Body of pancreas (tissue), 4 donors: ENCODE measurements around the gene INTS15. TPM values are rescaled to one million over a fixed set of nuclear protein-coding genes. Genes with fewer than 3 reads are reported as not detected.

Experiments used
- ATAC-seq: fragments of 150-250 bp; one replicate; pipeline ENCODE4 v1.9.1; 2016
- DNase-seq, 4 donors: peaks; one replicate each; pipeline ENCODE4 v3.0.0-alpha.2; 2019
- H3K27ac ChIP-seq, 4 donors: fragments of 200-600 bp; sonication (generic); 1 replicate in 3 of 4; 2 replicates in 1 of 4; pipeline versions ENCODE4 v1.5.1 to v1.6.1; 2016 to 2019; ENCODE audit warnings: mild to moderate bottlenecking in 1 of 4, mixed read lengths in 1 of 4, moderate library complexity in 1 of 4
- H3K27me3 ChIP-seq, 2 donors: fragments of 200-600 bp; sonication (generic); one replicate each; pipeline ENCODE4 v1.6.0; 2016; ENCODE audit warnings: mild to moderate bottlenecking in 1 of 2
- H3K36me3 ChIP-seq, 2 donors: fragments of 200-600 bp; sonication (generic); replicated peaks in 1 of 2; 2 replicates each; pipeline ENCODE4 v1.5.1; 2016; ENCODE audit warnings: low read depth in 2 of 2; ENCODE audit not compliant: insufficient read depth in 1 of 2
- H3K4me1 ChIP-seq: fragments of 200-600 bp; sonication (generic); one replicate; pipeline ENCODE4 v1.6.0; 2016
- H3K4me3 ChIP-seq, 2 donors: fragments of 200-600 bp; sonication (generic); 1 replicate in 1 of 2; 2 replicates in 1 of 2; pipeline ENCODE4 v1.5.1; 2016 to 2019
- H3K9me3 ChIP-seq, 3 donors: fragments of 200-600 bp; sonication (generic); 1 replicate in 2 of 3; 2 replicates in 1 of 3; pipeline ENCODE4 v1.5.1; 2016
- CTCF ChIP-seq, 7 experiments: fragments of 450-650 bp in 4 of 7; fragments of 200-600 bp in 3 of 7; sonication (generic) in 3 of 7; IDR thresholded peaks; one replicate each; pipeline ENCODE4 v1.5.1; 2016 to 2019; ENCODE audit warnings: antibody characterized with exemption in 7 of 7
- POLR2A ChIP-seq, 3 donors: fragments of 450-650 bp; IDR thresholded peaks; one replicate each; pipeline ENCODE4 v1.6.1; 2016; ENCODE audit warnings: antibody characterized with exemption in 3 of 3, mild to moderate bottlenecking in 2 of 3
- WGBS, 2 donors: methylation state at CpG; one replicate each; pipeline ENCODE4 v1.1.5; 2017; 5-methylcytosine and 5-hydroxymethylcytosine counted together
- intact Hi-C: fragments of 100-400 bp; cut with DNase I; formaldehyde crosslinking; loops from one replicate; pipeline ENCODE4 v1.15.1; 2023
- total RNA-seq, 2 donors: library from RNA; depleted of rRNA; stranded (reverse); fragments of >200 nt; gene quantifications; one replicate each; pipeline ENCODE4 v1.1.0, GENCODE V29; 2016

Gene INTS15
- total RNA-seq, 2 donors from 2014 or later, result 25.7 to 40.5 TPM

DNA sequence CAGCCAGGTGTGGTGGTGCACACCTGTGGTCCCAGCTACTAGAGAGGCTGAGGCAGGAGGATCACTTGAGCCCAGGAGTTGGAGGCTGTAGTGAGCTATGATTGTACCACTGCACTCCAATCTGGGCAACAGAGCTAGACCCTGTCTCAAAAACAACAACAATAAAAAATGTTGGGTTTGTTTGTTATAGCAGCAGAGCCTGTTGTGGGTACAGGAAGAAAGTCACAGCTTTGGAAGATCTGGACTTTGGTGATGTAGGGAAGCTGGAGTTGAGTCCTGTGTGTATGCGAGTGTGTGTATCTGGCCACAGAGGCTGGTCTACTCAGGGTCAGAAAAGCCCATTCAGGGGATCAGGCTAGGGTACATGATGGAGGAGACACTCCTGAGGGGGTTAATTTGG is 42.4 kb upstream of the INTS15 start:
- no peaks in the 10 kb centered on the region for H3K27me3 ChIP-seq
- no peaks in the 10 kb centered on the region for H3K4me1 ChIP-seq
- intact Hi-C loops, result no loop called here
- H3K27ac ChIP-seq, result no peak overlapping the region
- TF ChIP-seq POLR2A (IDR thresholded peaks at IDR 0.05) (no peak), CTCF (IDR thresholded peaks at IDR 0.05) (no peak)
- no peak overlapping the region for H3K4me3 ChIP-seq
- ATAC-seq (no peak), DNase-seq (no peak)
- H3K36me3 ChIP-seq, result no peaks in the 10 kb centered on the region
- H3K9me3 ChIP-seq, result no peaks in the 10 kb centered on the region
- WGBS, 2 donors, result 80 to 90% methylated on average over 1 of the region's 1 CpG

- WGBS, 2 donors, result 75 to 82% methylated on average over 4 to 31 of the region's 46 CpGs
- Histone ChIP-seq H3K36me3 (no peaks in the 10 kb centered on the region), H3K27ac (no peak within 1 kb of the TSS), H3K4me3 (no peak within 1 kb of the TSS), H3K9me3 (no peaks in the 10 kb centered on the region), H3K4me1 (no peaks in the 10 kb centered on the region), H3K27me3 (no peaks in the 10 kb centered on the region)
- ATAC-seq, result no peak
- no peak for DNase-seq
- intact Hi-C loops, result no loop called here
- TF ChIP-seq POLR2A (IDR thresholded peaks at IDR 0.05) (no peak), CTCF (IDR thresholded peaks at IDR 0.05) (no peak)
These were observed 38.8 kb upstream of the INTS15 start, which contains the start of gene GRID2IP for GRCh38 chr7:6551016-6551511. Gene GRID2IP, minus strand, starts transcription at chr7:6551461. Its CDS starts 25 bp downstream, at chr7:6551436.

DNA sequence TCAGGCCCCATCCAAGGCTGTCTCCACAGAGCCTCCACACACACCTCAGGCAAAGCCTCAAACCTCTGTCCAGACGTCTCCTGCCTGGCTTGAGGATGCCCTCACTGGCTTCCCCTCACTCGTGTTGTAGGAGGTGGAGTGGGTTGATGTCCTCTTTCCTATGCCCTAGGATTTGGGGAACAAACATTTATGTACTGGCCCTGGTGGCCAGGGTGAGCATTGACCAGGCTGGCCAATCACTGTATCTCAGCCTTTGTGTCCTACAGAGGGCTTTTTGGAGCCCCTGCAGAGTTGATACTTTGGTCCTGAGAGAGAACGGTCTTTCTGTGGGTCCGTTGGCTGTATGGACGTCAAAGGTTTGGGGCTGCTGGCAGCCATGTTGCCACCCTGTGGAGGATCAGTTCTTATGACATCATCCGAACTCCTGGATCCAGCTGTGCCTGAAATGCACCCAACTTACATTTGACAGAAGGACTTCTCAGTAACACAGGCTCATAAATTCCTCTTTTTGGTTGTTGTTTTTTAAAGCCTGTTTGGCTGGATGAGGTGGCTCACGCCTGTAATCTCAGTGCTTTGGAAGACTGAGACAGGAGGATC is 36.3 kb upstream of the INTS15 start:
- 57 to 65% methylated on average over 6 to 7 of the region's 7 CpGs for WGBS, 2 donors

DNA sequence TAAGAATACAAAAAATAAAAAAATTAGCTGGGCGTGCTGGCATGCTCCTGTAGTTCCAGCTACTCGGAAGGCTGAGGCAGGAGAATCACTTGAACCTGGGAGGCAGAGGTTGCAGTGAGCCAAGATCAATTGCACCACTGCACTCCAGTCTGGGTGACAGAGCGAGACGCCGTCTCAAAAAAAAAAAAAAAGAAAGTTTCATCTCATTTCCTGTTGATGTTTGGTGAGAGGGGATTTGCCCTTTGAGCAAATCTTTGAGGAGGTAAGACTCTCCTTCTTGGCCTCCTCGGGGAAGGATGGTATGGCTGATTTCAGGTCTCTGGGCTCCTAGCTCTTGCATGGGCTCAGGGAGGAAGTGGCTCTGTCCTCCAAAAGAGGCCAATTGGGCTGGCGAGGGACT is 35.0 kb upstream of the INTS15 start:
- 68 to 69% methylated on average over 7 of the region's 7 CpGs for WGBS, 2 donors
- no peak for DNase-seq
- no peak for TF ChIP-seq POLR2A (IDR thresholded peaks at IDR 0.05)
- no peak for TF ChIP-seq CTCF (IDR thresholded peaks at IDR 0.05)
- Histone ChIP-seq H3K36me3 (no peaks in the 10 kb centered on the region), H3K4me1 (no peaks in the 10 kb centered on the region), H3K27ac (no peak overlapping the region), H3K27me3 (no peaks in the 10 kb centered on the region), H3K9me3 (no peaks in the 10 kb centered on the region), H3K4me3 (no peak overlapping the region)
- ATAC-seq, result no peak
- intact Hi-C loops, result no loop called here

More for the DNA sequence above, 36.3 kb upstream of the INTS15 start:
- intact Hi-C loops, result no loop called here
- Histone ChIP-seq H3K9me3 (no peaks in the 10 kb centered on the region), H3K4me1 (no peaks in the 10 kb centered on the region), H3K27ac (no peak overlapping the region), H3K36me3 (no peaks in the 10 kb centered on the region), H3K27me3 (no peaks in the 10 kb centered on the region), H3K4me3 (no peak overlapping the region)
- no peak for TF ChIP-seq CTCF (IDR thresholded peaks at IDR 0.05)
- TF ChIP-seq POLR2A (IDR thresholded peaks at IDR 0.05), result no peak
- ATAC-seq (no peak), DNase-seq (no peak)

- ATAC-seq (no peak), DNase-seq (peak in 2 of 4 donors; percentile 17 to 20)
- Histone ChIP-seq H3K4me1 (no peaks in the 10 kb centered on the region), H3K27me3 (no peaks in the 10 kb centered on the region), H3K36me3 (no peaks in the 10 kb centered on the region), H3K9me3 (no peaks in the 10 kb centered on the region), H3K4me3 (no peak overlapping the region), H3K27ac (no peak overlapping the region)
- intact Hi-C loops, result no loop called here
- TF ChIP-seq POLR2A (IDR thresholded peaks at IDR 0.05) (no peak), CTCF (IDR thresholded peaks at IDR 0.05) (peak in 2 of 7 experiments; percentile 14 to 18)
- 54 to 60% methylated on average over 2 to 6 of the region's 6 CpGs for WGBS, 2 donors
These were observed 33.6 kb upstream of the INTS15 start for GRCh38 chr7:6556196-6556595.
